ENCODE data around the gene YWHAG. TPM values are rescaled to one million over a fixed set of nuclear protein-coding genes. Genes with fewer than 3 reads are reported as not detected.

YWHAG gene
- total and polyA plus RNA-seq, 9 of the 15 experiments (the other 6 are each of a cell fraction or from before 2014, with no cell fraction given): 30.4 to 246 (median 94.5) TPM

DNA sequence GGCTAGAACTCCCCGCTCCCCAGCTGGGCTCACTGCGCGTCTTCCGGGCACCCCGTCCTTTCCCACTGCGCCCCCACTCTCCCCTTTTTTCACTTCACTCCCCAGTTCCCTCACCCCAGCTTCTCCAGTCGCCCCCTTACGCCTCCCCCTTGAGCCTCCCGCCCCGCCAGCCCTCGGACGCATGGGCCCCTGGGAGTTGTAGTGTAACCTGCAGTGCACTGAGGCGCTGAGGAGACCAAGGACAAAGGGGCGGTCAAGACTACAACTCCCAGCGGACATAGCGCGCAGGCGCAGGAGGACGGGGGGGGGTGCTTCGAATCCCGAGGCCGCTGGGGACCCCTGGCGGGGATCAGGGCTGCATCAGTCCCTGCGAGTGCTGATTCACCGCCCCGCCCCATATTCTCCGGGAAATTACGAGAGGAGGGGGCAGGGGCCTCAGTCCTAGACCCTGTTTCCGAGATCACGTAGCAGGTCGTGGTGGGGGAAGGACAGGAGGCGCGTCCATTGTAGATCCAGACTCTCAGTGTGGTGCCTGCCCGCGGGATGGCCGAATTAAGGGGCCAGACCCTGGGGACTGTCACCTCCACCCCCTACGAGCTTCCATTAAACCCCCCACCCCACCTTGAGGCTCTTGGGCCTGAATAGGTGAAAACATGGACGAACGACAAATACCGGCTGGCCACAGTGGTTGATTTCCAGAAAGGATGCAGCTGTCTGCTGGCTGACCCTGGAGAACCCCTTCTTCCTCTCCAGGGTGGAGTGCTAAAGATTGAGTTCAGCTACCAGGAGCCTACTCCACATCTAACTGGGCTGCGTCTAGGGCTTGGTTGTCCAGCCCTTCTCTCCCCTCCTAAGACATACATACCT lies 553 bp upstream of the YWHAG start (continued):
- TF ChIP-seq ELF4 (CRISPR knock-in tag; IDR thresholded peaks at IDR 0.05) (peak; percentile 26; the same call in 1 of the 2 replicates), ZBTB5 (IDR thresholded peaks at IDR 0.05) (no peak), JUNB (CRISPR knock-in tag; conservative IDR thresholded peaks at IDR 0.05) (0 out of 2 replicates have a peak, but pooled peaks have one; percentile 28), CBFB (CRISPR knock-in tag; IDR thresholded peaks at IDR 0.05) (0 out of 2 replicates have a peak, but pooled peaks have one; percentile 27), TSHZ1 (CRISPR knock-in tag; IDR thresholded peaks at IDR 0.05) (no peak), KAT2B (IDR thresholded peaks at IDR 0.05; ENCODE audit: low read depth, low read length) (no peak), ZNF354B (CRISPR knock-in tag; IDR thresholded peaks at IDR 0.05) (no peak), C11orf30 (IDR thresholded peaks at IDR 0.05; ENCODE audit: low read depth) (peak; percentile 93), TBL1XR1 (IDR thresholded peaks at IDR 0.05; ENCODE audit: low read length in 2 of 2) (peak; percentile 26 to 79; a peak in 3 of 4 replicates), RUNX1 (IDR thresholded peaks at IDR 0.05; ENCODE audit: low read depth) (0 out of 2 replicates have a peak, but pooled peaks have one; percentile 30)
- TF ChIP-seq, protein P1, sequence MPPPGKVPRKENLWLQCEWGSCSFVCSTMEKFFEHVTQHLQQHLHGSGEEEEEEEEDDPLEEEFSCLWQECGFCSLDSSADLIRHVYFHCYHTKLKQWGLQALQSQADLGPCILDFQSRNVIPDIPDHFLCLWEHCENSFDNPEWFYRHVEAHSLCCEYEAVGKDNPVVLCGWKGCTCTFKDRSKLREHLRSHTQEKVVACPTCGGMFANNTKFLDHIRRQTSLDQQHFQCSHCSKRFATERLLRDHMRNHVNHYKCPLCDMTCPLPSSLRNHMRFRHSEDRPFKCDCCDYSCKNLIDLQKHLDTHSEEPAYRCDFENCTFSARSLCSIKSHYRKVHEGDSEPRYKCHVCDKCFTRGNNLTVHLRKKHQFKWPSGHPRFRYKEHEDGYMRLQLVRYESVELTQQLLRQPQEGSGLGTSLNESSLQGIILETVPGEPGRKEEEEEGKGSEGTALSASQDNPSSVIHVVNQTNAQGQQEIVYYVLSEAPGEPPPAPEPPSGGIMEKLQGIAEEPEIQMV (tag; conservative IDR thresholded peaks at IDR 0.05; ENCODE audit: low read depth): no peak
